ENCODE data around the gene SETD2.

DNA sequence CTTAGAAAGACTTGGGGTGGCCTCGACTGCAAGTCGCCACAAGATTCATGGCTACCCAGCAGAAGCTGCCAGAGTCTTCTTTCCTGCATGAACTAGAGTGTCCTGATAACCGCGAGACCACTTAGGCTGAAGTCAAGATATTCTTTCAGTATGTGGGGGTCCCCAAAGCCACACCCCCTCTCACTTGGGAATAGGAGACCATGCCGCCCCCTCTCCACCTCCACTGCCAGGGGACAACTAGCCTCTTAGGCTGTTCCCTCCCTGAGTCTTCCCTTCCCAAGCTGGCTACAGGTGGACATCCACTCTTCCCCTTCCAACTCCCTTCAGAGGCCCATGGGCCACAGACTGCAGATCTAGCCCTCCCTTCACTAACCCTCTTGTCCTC is 186.1 kb downstream of the SETD2 start:
- TF ChIP-seq, protein P1, sequence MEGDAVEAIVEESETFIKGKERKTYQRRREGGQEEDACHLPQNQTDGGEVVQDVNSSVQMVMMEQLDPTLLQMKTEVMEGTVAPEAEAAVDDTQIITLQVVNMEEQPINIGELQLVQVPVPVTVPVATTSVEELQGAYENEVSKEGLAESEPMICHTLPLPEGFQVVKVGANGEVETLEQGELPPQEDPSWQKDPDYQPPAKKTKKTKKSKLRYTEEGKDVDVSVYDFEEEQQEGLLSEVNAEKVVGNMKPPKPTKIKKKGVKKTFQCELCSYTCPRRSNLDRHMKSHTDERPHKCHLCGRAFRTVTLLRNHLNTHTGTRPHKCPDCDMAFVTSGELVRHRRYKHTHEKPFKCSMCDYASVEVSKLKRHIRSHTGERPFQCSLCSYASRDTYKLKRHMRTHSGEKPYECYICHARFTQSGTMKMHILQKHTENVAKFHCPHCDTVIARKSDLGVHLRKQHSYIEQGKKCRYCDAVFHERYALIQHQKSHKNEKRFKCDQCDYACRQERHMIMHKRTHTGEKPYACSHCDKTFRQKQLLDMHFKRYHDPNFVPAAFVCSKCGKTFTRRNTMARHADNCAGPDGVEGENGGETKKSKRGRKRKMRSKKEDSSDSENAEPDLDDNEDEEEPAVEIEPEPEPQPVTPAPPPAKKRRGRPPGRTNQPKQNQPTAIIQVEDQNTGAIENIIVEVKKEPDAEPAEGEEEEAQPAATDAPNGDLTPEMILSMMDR (conservative IDR thresholded peaks at IDR 0.05), result no peak
- TF ChIP-seq EZH2 (IDR thresholded peaks at IDR 0.05; ENCODE audit: low read depth), result no peak

Data from PC-9 (cell line).